ENCODE measurements around the gene C6orf89. TPM values are rescaled to one million over a fixed set of nuclear protein-coding genes. Genes with fewer than 3 reads are reported as not detected.

The C6orf89 gene
- polyA plus RNA-seq, 1 donor from 2014 or later: 29.9 TPM

DNA sequence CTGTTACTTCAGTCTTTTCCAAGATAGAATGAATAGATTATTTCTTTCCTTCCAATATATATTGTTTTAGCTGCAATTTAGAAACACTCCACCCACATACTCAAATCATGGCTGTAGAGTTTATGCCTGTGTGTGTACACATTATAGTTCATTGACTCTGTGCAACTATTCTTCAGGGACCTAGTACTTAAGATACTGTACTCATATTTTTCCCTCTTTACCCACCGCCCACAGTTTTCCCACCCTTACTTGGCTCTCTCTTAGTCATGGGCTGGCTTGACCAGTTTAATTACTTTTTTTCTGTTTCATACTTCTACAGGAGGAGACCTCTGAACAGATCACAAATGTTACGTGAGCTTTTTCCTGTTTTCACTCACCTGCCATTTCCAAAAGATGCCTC is 30.4 kb downstream of the C6orf89 start:
- H3K27ac Mint-ChIP-seq: no peak overlapping the region
- peaks cover 9% of the 10 kb centered on the region for H3K36me3 Mint-ChIP-seq
- H3K27me3 Mint-ChIP-seq: no peaks in the 10 kb centered on the region
- no peaks in the 10 kb centered on the region for H3K9me3 Mint-ChIP-seq
- H3K4me3 Mint-ChIP-seq: no peak overlapping the region
- H3K4me1 Mint-ChIP-seq: peaks cover 13 to 14% (median 14%) of the 10 kb centered on the region in 3 donors

DNA sequence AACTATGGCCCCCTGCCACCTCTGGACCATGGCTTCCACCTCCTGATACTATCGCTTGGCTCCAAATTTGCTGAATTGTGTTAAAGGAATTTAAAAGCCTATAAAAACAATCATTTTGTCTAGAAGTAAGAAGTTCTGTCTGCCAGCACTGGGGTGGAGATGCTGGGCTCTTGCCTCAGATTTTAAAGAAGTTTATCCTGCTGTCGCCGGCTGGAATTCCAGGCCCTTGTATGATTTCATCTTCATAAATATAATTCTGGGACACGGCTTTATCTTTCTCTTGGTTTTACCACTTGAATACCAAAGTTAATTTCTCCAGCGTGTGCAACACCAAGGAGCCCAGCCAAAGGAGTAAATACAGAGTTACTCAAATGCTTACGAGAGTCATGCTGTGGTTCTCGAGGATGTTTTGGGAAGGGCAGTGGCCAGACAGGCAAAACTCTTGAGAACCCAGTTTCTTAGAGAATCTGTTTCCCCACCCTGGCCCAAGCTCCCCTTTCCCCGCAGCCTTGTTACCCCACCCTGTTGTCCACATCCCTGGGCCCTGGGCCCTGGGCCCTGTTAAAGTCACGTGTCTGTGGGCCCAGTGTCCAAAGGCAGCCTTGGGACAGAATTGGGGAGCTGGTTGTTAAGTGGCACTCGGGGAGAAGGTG is 31.9 kb downstream of the C6orf89 start:
- H3K27ac Mint-ChIP-seq: no peak overlapping the region
- H3K4me1 Mint-ChIP-seq: peaks cover 2 to 8% (median 3%) of the 10 kb centered on the region in 3 donors
- no peaks in the 10 kb centered on the region for H3K27me3 Mint-ChIP-seq
- H3K36me3 Mint-ChIP-seq: peaks cover 9% of the 10 kb centered on the region
- H3K9me3 Mint-ChIP-seq: no peaks in the 10 kb centered on the region
- no peak overlapping the region for H3K4me3 Mint-ChIP-seq

DNA sequence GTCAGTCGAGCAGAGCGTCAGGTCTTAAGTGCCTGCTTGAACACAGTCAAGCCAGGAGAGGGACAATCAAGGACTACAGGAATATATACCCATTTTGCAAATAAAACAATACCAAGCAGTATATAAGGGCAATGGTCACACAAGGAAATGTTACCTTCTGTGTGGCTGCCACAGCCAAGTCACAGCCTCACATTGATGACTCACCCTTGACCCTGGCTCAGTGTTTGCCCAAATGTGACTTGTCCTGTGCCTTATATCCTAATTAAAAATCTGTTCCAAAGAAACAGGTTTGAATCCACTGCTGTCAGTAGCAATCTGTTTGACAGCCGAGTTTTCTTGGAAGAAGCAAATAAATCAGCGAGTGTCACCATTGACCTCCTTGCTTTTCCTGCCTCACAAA is 34.3 kb downstream of the C6orf89 start:
- Mint-ChIP-seq H3K36me3 (peaks cover 7% of the 10 kb centered on the region), H3K4me1 (peaks cover 0 to 2% (median 0%) of the 10 kb centered on the region in 3 donors), H3K4me3 (no peak overlapping the region), H3K27ac (no peak overlapping the region), H3K27me3 (no peaks in the 10 kb centered on the region), H3K9me3 (no peaks in the 10 kb centered on the region)

DNA sequence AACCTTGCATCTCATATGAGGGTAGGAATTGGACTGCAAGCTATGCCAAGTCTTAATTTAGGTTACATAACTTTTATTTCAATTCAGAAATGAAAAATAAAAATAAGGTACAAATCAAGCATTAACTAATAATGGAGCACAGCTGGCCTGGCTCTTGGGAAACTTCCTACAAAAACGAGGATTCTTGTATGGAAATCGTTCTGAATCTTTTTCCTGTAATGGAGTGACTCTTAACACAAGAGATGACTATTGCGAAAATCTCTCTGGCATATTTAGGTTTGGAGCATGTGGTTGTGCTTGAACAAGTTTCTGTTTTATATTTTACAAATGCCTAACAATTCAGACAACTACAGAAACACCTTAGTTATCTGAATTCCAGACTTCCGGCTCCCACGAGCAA is 34.8 kb downstream of the C6orf89 start:
- no peaks in the 10 kb centered on the region for H3K9me3 Mint-ChIP-seq
- H3K4me3 Mint-ChIP-seq: no peak overlapping the region
- H3K27me3 Mint-ChIP-seq: no peaks in the 10 kb centered on the region
- H3K36me3 Mint-ChIP-seq: peaks cover 8% of the 10 kb centered on the region
- H3K4me1 Mint-ChIP-seq: peaks cover 0 to 5% (median 0%) of the 10 kb centered on the region in 3 donors
- no peak overlapping the region for H3K27ac Mint-ChIP-seq

- H3K9me3 Mint-ChIP-seq: no peaks in the 10 kb centered on the region
- peaks cover 4% of the 10 kb centered on the region for H3K36me3 Mint-ChIP-seq
- H3K4me1 Mint-ChIP-seq: peaks cover 0 to 3% (median 0%) of the 10 kb centered on the region in 3 donors
- no peak overlapping the region for H3K4me3 Mint-ChIP-seq
- H3K27me3 Mint-ChIP-seq: no peaks in the 10 kb centered on the region
- H3K27ac Mint-ChIP-seq: no peak overlapping the region
These were observed 38.4 kb downstream of the C6orf89 start for GRCh38 chr6:36924131-36924530.

DNA sequence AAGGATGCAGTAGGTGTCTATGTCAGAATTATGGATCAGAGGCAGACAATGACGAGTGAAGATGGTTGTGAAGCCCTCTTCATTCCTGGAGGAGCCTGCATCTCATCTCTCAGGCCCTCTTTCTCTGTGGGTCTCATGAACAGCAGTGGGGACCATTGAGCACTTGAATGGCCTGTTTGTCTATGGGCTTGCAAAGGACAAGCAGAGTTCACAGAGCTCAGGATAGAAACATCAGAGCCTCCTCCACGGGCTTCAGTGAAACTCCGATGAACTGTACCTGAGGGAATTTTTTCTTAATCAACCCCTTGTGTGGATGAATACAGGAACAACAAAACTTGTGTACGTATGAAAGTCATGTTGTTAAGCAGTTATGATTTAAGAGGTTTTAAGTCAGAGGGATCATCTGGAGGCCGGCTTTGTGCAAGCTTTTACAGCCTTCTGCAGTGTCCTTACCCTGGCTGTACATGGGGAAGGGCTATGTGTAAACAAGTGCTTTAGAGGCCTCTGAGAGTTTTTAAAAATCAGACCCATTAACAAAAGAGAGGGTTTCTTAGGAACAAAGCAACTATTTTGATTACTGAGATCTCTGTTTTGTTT is 39.1 kb downstream of the C6orf89 start:
- H3K36me3 Mint-ChIP-seq: peaks cover 2% of the 10 kb centered on the region
- no peaks in the 10 kb centered on the region for H3K27me3 Mint-ChIP-seq
- no peaks in the 10 kb centered on the region for H3K9me3 Mint-ChIP-seq
- no peak overlapping the region for H3K27ac Mint-ChIP-seq
- H3K4me3 Mint-ChIP-seq: no peak overlapping the region
- peaks cover 0 to 3% (median 0%) of the 10 kb centered on the region in 3 donors for H3K4me1 Mint-ChIP-seq

DNA sequence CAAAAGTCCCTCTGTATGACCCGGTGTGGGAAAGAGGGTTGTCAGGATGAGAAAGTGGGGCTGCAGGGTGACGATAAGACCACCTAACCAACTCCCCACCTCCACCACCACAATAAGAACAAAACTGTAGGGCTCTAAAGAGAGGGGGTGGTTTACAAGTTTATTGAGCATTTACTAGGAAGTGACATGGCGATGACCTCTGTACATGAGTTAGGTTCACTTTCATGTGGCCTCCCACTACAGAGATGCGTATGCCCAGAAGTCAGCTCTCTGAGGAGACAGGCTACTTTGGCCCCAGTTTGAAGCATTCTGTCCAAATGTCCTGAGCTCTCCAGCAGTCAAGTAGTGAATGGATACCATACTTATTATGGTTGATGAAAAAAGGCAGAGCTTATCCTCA is 40.1 kb downstream of the C6orf89 start:
- no peak overlapping the region for H3K27ac Mint-ChIP-seq
- H3K27me3 Mint-ChIP-seq: no peaks in the 10 kb centered on the region
- peaks cover 2% of the 10 kb centered on the region for H3K36me3 Mint-ChIP-seq
- H3K9me3 Mint-ChIP-seq: no peaks in the 10 kb centered on the region
- peaks cover 0 to 3% (median 0%) of the 10 kb centered on the region in 3 donors for H3K4me1 Mint-ChIP-seq
- no peak overlapping the region for H3K4me3 Mint-ChIP-seq

DNA sequence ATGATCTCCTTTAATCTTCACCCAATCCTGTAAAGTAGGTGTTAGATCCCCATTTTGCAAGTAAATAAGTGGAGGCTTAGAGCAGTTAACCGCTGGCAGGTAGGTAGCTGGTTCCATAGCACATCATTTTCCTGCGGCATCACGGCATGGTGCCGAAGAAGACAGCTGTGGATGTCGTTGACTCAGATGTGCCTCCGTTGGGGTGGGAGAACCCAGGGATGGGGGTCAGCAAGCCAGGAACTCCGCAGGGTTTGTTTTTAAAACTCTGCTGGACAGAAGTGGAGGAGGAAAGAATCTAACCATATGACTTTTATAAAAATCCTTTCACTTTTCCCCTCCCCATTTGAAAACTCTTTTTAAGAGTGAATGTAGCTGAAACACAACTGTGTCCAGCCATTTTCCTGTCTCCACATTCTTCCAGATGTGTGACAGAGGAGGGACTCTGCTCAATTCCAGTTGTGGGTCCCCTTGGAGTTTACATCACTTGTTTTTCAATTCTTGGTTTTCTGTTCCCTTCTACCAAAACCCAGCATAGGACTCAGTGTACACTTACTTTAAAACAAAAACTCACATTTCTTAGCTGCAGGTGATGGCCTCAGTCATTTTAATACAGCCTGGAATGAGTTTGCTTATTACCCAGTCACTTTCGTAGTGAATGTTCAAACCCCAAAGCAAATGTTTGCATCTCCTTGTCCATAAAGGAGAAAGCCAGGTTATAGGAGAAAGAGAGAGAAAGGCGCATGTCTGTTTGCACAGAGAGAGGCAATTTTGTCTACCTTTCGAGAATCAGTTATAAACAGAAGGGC is 41.2 kb downstream of the C6orf89 start:
- H3K36me3 Mint-ChIP-seq: peaks cover 2% of the 10 kb centered on the region
- no peaks in the 10 kb centered on the region for H3K9me3 Mint-ChIP-seq
- H3K27me3 Mint-ChIP-seq: no peaks in the 10 kb centered on the region
- H3K27ac Mint-ChIP-seq: no peak overlapping the region
- peaks cover 0 to 3% (median 0%) of the 10 kb centered on the region in 3 donors for H3K4me1 Mint-ChIP-seq
- no peak overlapping the region for H3K4me3 Mint-ChIP-seq

DNA sequence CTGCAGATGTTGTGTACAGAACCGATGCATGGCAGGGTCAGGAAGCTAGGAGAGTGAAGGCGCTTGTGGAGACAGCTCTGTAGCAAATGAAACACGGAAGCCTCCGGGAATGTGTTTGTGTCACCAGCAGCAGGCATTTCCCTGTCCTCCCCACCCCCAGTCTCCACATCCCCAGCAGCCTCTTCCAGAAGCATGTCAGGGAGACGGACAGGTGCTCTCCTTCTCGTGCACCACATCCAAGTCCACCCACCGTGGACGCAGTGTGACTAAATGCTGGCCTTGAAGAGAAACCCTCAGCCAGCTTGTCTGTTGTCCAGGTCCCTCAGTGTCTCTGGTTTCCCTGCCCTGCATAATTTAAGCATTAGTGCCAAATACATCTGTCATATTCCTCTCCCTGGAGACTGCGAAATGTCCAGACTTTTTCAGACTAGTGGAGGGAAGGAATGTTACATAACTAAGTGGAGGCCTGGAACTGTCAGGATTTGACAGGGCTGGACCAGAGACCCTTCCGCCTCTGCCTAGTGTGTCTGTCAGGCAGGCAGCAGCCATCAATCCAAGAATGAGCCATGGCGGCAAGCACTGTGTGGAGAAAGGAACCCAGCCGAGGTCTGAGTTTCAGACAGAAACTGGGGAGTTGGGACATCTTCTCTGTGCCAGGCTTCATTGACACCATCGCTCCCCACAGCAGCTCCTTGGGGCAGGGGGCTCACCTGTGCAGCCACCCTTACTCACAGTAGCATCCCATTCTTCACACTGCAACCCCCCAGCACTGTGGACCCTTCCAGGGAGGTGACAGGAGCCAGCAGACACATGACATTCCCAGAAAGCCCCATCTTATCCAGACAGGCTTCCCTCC is 42.2 kb downstream of the C6orf89 start:
- Mint-ChIP-seq H3K27ac (no peak overlapping the region), H3K27me3 (no peaks in the 10 kb centered on the region), H3K4me3 (no peak overlapping the region), H3K9me3 (no peaks in the 10 kb centered on the region), H3K4me1 (peaks cover 0 to 3% (median 0%) of the 10 kb centered on the region in 3 donors), H3K36me3 (peaks cover 3% of the 10 kb centered on the region)

- Mint-ChIP-seq H3K9me3 (no peaks in the 10 kb centered on the region), H3K4me1 (peaks cover 0 to 3% (median 0%) of the 10 kb centered on the region in 3 donors), H3K36me3 (peaks cover 3% of the 10 kb centered on the region), H3K4me3 (no peak overlapping the region), H3K27ac (no peak overlapping the region), H3K27me3 (no peaks in the 10 kb centered on the region)
These were observed 42.8 kb downstream of the C6orf89 start for GRCh38 chr6:36928547-36928918.

- H3K27me3 Mint-ChIP-seq: no peaks in the 10 kb centered on the region
- no peaks in the 10 kb centered on the region for H3K9me3 Mint-ChIP-seq
- peaks cover 0 to 3% (median 0%) of the 10 kb centered on the region in 3 donors for H3K4me1 Mint-ChIP-seq
- no peak overlapping the region for H3K27ac Mint-ChIP-seq
- peaks cover 3% of the 10 kb centered on the region for H3K36me3 Mint-ChIP-seq
- H3K4me3 Mint-ChIP-seq: no peak overlapping the region
These were observed 43.4 kb downstream of the C6orf89 start for GRCh38 chr6:36929152-36929551.

DNA sequence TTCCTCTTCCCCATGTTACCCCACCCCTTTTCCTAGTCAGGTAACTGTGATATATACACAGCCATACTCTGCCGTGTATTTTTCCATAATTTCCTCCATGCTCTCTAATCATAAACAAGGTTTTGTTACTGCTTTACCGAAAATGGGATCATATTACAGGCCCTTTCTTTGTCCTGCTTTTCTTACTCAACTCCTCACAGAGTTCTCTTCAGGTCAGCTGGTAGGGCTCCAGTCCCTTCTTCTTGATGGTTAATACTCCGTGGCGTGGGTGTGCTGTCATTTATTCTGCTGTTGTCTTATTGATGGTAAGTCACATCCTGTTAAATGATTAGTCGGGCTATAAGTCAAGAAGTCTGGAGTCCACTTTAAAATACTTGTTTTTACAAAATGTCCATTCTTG is 43.9 kb downstream of the C6orf89 start:
- Mint-ChIP-seq H3K4me1 (peaks cover 0 to 3% (median 0%) of the 10 kb centered on the region in 3 donors), H3K27ac (no peak overlapping the region), H3K27me3 (no peaks in the 10 kb centered on the region), H3K9me3 (no peaks in the 10 kb centered on the region), H3K4me3 (no peak overlapping the region), H3K36me3 (peaks cover 3% of the 10 kb centered on the region)

- no peak overlapping the region for H3K27ac Mint-ChIP-seq
- peaks cover 2% of the 10 kb centered on the region for H3K36me3 Mint-ChIP-seq
- H3K4me1 Mint-ChIP-seq: no peaks in the 10 kb centered on the region
These were observed 44.7 kb downstream of the C6orf89 start for GRCh38 chr6:36930483-36930882.

GRCh38 chr6:36933102-36933501 is 47.4 kb downstream of the C6orf89 start:
- H3K27me3 Mint-ChIP-seq: peaks cover 5% of the 10 kb centered on the region
- peaks cover 2% of the 10 kb centered on the region for H3K36me3 Mint-ChIP-seq
- no peaks in the 10 kb centered on the region for H3K9me3 Mint-ChIP-seq
- H3K27ac Mint-ChIP-seq: no peak overlapping the region
- H3K4me1 Mint-ChIP-seq: no peaks in the 10 kb centered on the region
- no peak overlapping the region for H3K4me3 Mint-ChIP-seq

More at GRCh38 chr6:36930483-36930882, 44.7 kb downstream of the C6orf89 start:
- no peaks in the 10 kb centered on the region for H3K27me3 Mint-ChIP-seq
- H3K4me3 Mint-ChIP-seq: peak overlapping the region in 1 of 4 donors; percentile 15
- no peaks in the 10 kb centered on the region for H3K9me3 Mint-ChIP-seq

DNA sequence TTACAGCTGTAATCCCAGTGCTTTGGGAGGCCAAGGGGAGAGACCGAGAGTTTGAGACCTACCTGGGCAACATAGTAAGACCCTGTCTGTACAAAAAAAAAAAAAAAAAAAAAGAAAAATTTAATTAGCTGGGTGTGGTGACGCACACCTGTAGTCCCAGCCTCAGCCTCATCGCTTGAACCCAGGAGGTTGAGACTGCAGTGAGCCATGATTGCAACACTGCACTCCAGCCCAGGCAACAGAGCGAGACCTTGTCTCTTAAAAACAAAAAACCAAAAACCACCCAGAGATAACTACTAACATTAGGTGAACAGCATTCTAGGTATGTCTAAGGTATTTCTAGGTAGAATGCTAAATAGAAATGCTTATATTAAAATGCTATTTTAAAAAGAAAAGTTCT is 47.8 kb downstream of the C6orf89 start:
- no peaks in the 10 kb centered on the region for H3K4me1 Mint-ChIP-seq
- peaks cover 2% of the 10 kb centered on the region for H3K36me3 Mint-ChIP-seq
- H3K27me3 Mint-ChIP-seq: peaks cover 5% of the 10 kb centered on the region
- H3K27ac Mint-ChIP-seq: no peak overlapping the region
- no peaks in the 10 kb centered on the region for H3K9me3 Mint-ChIP-seq
- no peak overlapping the region for H3K4me3 Mint-ChIP-seq
